ENCODE data around the gene OGN. TPM values are rescaled to one million over a fixed set of nuclear protein-coding genes. Genes with fewer than 3 reads are reported as not detected.

The OGN gene
- total RNA-seq, 1 experiment from 2014 or later: not detected

GRCh38 chr9:92439921-92440750 lies 35.8 kb upstream of the OGN start:
- Histone ChIP-seq H3K4ac (ENCODE audit: low read depth, low read length) (no peak overlapping the region), H3K27ac (ENCODE audit: insufficient read length, low read depth, low read length) (no peak overlapping the region)
- WGBS (ENCODE audit: extremely low coverage, insufficient read length, low lambda C conversion rate): no CpG with 5 or more reads among the region's 5 CpGs

More at GRCh38 chr9:92439921-92440750, 35.8 kb upstream of the OGN start:
- Mint-ChIP-seq H3K9me3 (no peaks in the 10 kb centered on the region), H3K27me3 (ENCODE audit: low read depth) (no peaks in the 10 kb centered on the region), H3K4me3 (no peak overlapping the region), H3K27ac (no peak overlapping the region), H3K36me3 (ENCODE audit: insufficient read depth in 1 of 3, low read depth in 3 of 3) (no peaks in the 10 kb centered on the region), H3K4me1 (no peaks in the 10 kb centered on the region)
- Histone ChIP-seq H3K79me2 (ENCODE audit: insufficient read depth, low read length) (no peaks in the 10 kb centered on the region), H2BK15ac (ENCODE audit: low read depth, low read length) (no peak overlapping the region), H2BK20ac (ENCODE audit: low read depth, low read length, poor library complexity, severe bottlenecking) (no peak overlapping the region), H3T11ph (ENCODE audit: low read length) (no peak overlapping the region), H2BK120ac (ENCODE audit: low read depth, low read length, poor library complexity, severe bottlenecking) (no peak overlapping the region), H3K4me2 (ENCODE audit: insufficient read depth, insufficient read length, low read length) (no peak overlapping the region), H4K8ac (replicated peaks; ENCODE audit: insufficient read length, low read depth, low read length) (no peak overlapping the region), H3K23me2 (ENCODE audit: insufficient read length, low read depth, low read length, poor library complexity, severe bottlenecking) (no peaks in the 10 kb centered on the region), H2AFZ (ENCODE audit: low read length) (no peak overlapping the region), H3K79me1 (ENCODE audit: insufficient read depth, low read depth, low read length, poor library complexity, severe bottlenecking) (no peaks in the 10 kb centered on the region), H3K18ac (ENCODE audit: insufficient read length, low read depth, low read length) (no peak overlapping the region), H3K14ac (ENCODE audit: insufficient read depth, low read length) (no peak overlapping the region), H4K5ac (ENCODE audit: insufficient read length, low read depth, low read length) (no peak overlapping the region), H3K27me3 (ENCODE audit: insufficient read depth, low read length) (no peaks in the 10 kb centered on the region), H2AK5ac (ENCODE audit: insufficient read length, low read length) (no peak overlapping the region), H3K4me1 (ENCODE audit: insufficient read depth, low read length) (no peaks in the 10 kb centered on the region), H4K91ac (ENCODE audit: insufficient read length, low read depth, low read length) (no peak overlapping the region), H3K9me3 (ENCODE audit: control insufficient read depth, low read depth, low read length) (no peaks in the 10 kb centered on the region), H3K56ac (ENCODE audit: insufficient read length, low read depth, low read length) (no peak overlapping the region), H4K20me1 (ENCODE audit: control insufficient read depth, insufficient read depth, insufficient read length) (no peaks in the 10 kb centered on the region), H3K9ac (ENCODE audit: extremely low read depth, insufficient read length, low read length) (no peak overlapping the region), H2BK12ac (ENCODE audit: insufficient read length, low read depth, low read length) (no peak overlapping the region), H2BK5ac (ENCODE audit: insufficient read length, low read length) (no peak overlapping the region), H3K23ac (ENCODE audit: insufficient read length, low read depth, low read length) (no peak overlapping the region)
- no peak for TF ChIP-seq CTCF (conservative IDR thresholded peaks at IDR 0.05)
- DNase-seq: no peak

All from H9 (cell line).